ENCODE measurements around the gene CERS5. TPM values are rescaled to one million over a fixed set of nuclear protein-coding genes. Genes with fewer than 3 reads are reported as not detected.

Gene CERS5
- polyA plus RNA-seq, 1 experiment, result 68.0 TPM

DNA sequence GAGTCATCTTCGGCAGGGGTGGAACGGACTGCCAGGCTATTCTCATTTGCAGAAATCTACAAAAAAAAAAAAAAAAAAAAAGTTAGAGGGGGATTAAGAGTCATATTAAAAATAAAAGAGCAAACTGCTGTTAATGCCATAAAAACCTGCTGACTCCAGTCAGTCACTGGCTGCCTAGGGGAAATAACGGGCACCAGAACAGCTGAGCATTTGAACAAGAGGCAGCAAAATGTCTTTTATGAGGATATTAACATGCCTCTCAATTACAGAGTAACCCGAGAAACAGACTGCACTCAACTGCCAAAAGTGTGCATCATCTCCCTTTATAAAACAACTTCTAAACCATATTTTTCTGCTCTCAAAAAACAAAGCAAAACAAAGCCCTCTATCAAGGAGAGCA is 28.7 kb upstream of the CERS5 start:
- TF ChIP-seq, protein P1, sequence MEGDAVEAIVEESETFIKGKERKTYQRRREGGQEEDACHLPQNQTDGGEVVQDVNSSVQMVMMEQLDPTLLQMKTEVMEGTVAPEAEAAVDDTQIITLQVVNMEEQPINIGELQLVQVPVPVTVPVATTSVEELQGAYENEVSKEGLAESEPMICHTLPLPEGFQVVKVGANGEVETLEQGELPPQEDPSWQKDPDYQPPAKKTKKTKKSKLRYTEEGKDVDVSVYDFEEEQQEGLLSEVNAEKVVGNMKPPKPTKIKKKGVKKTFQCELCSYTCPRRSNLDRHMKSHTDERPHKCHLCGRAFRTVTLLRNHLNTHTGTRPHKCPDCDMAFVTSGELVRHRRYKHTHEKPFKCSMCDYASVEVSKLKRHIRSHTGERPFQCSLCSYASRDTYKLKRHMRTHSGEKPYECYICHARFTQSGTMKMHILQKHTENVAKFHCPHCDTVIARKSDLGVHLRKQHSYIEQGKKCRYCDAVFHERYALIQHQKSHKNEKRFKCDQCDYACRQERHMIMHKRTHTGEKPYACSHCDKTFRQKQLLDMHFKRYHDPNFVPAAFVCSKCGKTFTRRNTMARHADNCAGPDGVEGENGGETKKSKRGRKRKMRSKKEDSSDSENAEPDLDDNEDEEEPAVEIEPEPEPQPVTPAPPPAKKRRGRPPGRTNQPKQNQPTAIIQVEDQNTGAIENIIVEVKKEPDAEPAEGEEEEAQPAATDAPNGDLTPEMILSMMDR (IDR thresholded peaks at IDR 0.05; ENCODE audit: insufficient read depth, low read depth, low read length), result no peak
- POLR2A ChIA-PET, result interaction anchor here (0.5 kb wide), 1 partner anchor 15 kb away, joined by 4 read pairs; no protein-coding TSS in a partner anchor
- H3K36me3 ChIP-seq (ENCODE audit: control insufficient read depth, insufficient read depth, low read length), result peaks cover 16% of the 10 kb centered on the region
- CTCF ChIA-PET, result interaction anchor here (1.1 to 2.0 kb wide), 2 partner anchors 17 to 119 kb away, joined by 3 to 8 read pairs; no protein-coding TSS in a partner anchor
- no peaks in the 10 kb centered on the region for H3K27me3 ChIP-seq (ENCODE audit: control insufficient read depth, insufficient read depth, low read length)
- DNase-seq (ENCODE audit: low read depth), result peak; percentile 53
- H3K4me3 ChIP-seq (ENCODE audit: low read depth, low read length), result no peak overlapping the region

DNA sequence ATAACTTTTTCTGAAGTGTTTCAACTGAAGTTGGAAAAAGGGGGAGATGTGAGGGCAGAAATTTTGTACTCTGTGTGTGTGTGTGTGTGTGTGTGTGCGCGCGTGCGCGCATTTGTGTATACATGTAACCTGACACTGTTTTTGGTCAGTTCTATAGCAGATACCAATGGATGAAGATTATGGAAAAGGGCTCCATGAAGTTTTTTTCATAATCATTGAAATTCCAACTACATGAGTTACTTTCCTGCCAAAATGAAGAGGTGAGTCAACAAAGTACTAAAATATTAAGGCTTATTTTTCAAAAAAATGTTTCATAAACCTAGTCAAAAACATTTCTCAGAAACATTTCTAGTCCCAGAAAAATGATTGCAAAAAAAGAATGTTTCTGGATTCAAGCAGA is 25.7 kb upstream of the CERS5 start:
- CTCF ChIA-PET, result no interaction called here
- DNase-seq (ENCODE audit: low read depth), result no peak
- no peak overlapping the region for H3K4me3 ChIP-seq (ENCODE audit: low read depth, low read length)
- H3K36me3 ChIP-seq (ENCODE audit: control insufficient read depth, insufficient read depth, low read length), result peaks cover 20% of the 10 kb centered on the region
- H3K27me3 ChIP-seq (ENCODE audit: control insufficient read depth, insufficient read depth, low read length), result no peaks in the 10 kb centered on the region
- POLR2A ChIA-PET, result no interaction called here
- TF ChIP-seq, protein P1 (IDR thresholded peaks at IDR 0.05; ENCODE audit: insufficient read depth, low read depth, low read length), result no peak

DNA sequence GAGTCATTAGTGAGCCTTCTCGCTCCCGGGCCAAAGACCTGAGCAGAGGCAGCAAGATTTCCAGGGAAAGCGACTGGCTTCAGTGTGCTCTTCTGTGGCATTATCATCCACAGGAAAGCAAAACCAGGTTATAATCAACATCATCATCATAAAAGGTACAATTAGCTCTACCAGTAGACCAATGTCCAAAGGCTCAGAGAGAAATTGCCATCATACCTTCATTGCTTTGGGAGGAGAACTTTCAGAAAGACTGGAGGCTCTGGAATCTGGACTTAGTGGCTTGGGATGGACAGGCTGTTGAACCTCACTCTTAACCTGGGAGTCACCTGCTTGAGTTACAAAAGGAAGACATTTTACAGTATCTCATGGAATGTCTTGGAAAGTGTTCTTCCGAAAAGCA is 25.1 kb upstream of the CERS5 start:
- no peak for DNase-seq (ENCODE audit: low read depth)
- Histone ChIP-seq H3K36me3 (ENCODE audit: control insufficient read depth, insufficient read depth, low read length) (peaks cover 18% of the 10 kb centered on the region), H3K4me3 (ENCODE audit: low read depth, low read length) (no peak overlapping the region), H3K27me3 (ENCODE audit: control insufficient read depth, insufficient read depth, low read length) (no peaks in the 10 kb centered on the region)
- POLR2A ChIA-PET, result no interaction called here
- CTCF ChIA-PET, result no interaction called here
- TF ChIP-seq, protein P1 (IDR thresholded peaks at IDR 0.05; ENCODE audit: insufficient read depth, low read depth, low read length), result no peak

DNA sequence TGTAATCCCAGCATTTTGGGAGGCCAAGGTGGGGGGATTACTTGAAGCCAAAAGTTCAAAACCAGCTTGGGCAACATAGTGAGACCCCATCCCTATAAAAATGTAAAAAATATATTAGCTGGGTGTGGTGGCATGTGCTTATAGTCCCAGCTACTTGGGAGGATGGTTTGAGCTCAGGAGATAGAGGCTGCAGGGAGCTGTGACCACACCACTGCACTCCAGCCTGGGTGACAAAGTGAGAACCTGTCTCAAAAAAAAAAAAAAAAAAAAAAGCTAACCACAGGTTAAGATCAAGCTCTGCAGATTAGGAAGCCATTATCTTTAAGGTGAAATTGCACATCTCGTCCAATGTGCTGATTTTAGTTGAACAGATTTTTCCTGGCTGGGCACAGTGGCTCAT is 23.7 kb upstream of the CERS5 start:
- Histone ChIP-seq H3K4me3 (ENCODE audit: low read depth, low read length) (no peak overlapping the region), H3K27me3 (ENCODE audit: control insufficient read depth, insufficient read depth, low read length) (no peaks in the 10 kb centered on the region), H3K36me3 (ENCODE audit: control insufficient read depth, insufficient read depth, low read length) (peaks cover 17% of the 10 kb centered on the region)
- TF ChIP-seq, protein P1 (IDR thresholded peaks at IDR 0.05; ENCODE audit: insufficient read depth, low read depth, low read length), result no peak
- POLR2A ChIA-PET, result interaction anchor here (0.6 kb wide), 1 partner anchor 40 kb away, joined by 3 read pairs; no protein-coding TSS in a partner anchor
- no peak for DNase-seq (ENCODE audit: low read depth)
- CTCF ChIA-PET, result interaction anchor here (0.6 kb wide), 1 partner anchor 284 kb away, joined by 3 read pairs; no protein-coding TSS in a partner anchor

- no peak overlapping the region for H3K4me3 ChIP-seq (ENCODE audit: low read depth, low read length)
- ChIA-PET CTCF (interaction anchor here (2.2 to 4.0 kb wide), 2 partner anchors 13 to 126 kb away, joined by 7 to 21 read pairs; no protein-coding TSS in a partner anchor), POLR2A (no interaction called here)
- no peak for DNase-seq (ENCODE audit: low read depth)
- H3K27me3 ChIP-seq (ENCODE audit: control insufficient read depth, insufficient read depth, low read length), result no peaks in the 10 kb centered on the region
- TF ChIP-seq, protein P1 (IDR thresholded peaks at IDR 0.05; ENCODE audit: insufficient read depth, low read depth, low read length), result no peak
- peaks cover 23% of the 10 kb centered on the region for H3K36me3 ChIP-seq (ENCODE audit: control insufficient read depth, insufficient read depth, low read length)
These were observed 21.9 kb upstream of the CERS5 start for GRCh38 chr12:50188875-50189575.
